HT1080 (cell line): ENCODE data around the gene HMGCS1. TPM values are rescaled to one million over a fixed set of nuclear protein-coding genes. Genes with fewer than 3 reads are reported as not detected.
"Not testable (repeated sequence)": the region's sequence is repeated elsewhere in the genome, so short reads cannot be mapped to it uniquely, and the experiment has no call there.

Experiments used
- DNase-seq: peaks from one replicate; pipeline ENCODE4 v3.0.0-alpha.2; 2015; ENCODE audit warnings: low read depth
- total RNA-seq: library from RNA; depleted of rRNA; stranded (reverse); fragments of >200 nt; shearing (Covaris generic); gene quantifications from 2 replicates; pipeline ENCODE4 v1.2.3, GENCODE V29; 2014

Gene HMGCS1
- total RNA-seq, 1 experiment from 2014 or later, result 114 TPM

DNA sequence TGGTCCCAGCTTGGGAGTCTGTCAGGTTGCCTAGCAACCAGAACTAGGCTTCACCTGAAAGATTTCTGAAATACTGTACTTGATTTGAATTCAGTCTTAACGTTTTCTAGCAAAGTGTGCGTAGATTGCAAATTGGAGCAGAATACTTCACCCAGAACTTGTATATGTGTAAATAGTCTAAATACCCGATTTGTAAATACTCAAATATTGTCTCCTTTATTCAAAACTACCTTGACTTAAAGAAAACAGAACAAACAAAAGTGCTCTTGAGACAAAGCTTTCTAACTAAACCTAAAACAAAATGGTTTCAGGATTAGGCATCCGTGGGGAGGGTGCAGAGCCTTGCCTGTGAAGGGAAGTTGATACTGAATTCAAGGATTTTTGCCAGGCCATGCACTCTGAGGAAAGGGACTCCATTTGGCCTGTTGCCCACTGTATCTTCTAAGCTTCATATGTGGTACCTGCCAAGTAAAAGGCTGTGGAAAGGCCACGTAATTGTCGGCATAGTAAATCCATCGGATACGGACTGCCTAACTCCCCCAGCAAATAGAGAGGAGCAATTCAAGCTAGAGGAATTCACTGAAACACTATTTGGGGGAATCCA is 744 bp upstream of the HMGCS1 start:
- DNase-seq, result no peak

GRCh38 chr5:43312699-43313034 is 545 bp downstream of the HMGCS1 start:
- DNase-seq, result peak; percentile 41

DNA sequence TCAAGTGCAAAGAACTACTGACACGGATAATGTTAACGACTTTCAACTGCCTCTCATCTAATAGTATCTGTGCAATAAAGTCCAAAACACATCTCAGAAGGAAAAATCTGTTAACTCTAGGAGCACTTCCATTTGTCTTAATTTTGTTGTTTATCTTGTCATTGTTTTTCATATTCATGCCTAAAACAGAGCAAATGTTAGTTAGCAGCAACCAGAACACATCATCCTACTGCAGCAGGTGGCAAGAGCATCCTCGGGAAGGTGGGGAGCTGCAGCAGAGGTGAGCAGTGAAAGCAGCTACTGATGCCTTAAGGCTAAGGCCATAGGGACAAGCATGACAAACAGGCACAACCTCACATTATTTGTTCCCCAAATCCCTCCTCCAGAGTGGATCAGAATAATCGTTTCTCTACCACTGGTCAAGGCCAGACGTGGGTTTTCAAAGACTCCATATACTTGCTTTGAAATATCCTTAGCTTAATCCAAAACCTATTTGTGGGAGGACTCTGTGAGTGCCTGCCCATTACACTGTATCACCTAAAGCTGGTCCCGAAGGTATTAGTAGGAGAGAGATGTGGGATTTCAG is 1.0 kb downstream of the HMGCS1 start:
- DNase-seq, result no peak

DNA sequence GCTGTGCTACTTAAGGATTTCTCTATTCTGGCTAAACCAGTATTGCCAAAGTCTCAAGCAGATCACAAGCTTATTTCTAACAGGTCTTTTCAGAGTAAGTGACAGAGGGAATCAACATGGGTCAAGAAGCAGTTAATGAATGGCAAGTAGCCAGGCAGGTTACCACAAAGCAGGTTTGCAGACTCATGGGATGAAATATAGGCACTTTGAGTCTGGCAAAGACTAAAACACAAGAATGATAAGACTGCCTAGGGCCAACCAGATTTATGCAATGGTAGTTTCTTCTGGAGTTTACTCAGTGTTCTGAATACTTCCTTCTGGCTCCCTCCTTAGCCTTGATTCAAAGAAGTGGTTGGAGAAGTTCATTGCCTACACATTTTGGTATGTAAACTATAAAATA is 3.6 kb downstream of the HMGCS1 start:
- no peak for DNase-seq

DNA sequence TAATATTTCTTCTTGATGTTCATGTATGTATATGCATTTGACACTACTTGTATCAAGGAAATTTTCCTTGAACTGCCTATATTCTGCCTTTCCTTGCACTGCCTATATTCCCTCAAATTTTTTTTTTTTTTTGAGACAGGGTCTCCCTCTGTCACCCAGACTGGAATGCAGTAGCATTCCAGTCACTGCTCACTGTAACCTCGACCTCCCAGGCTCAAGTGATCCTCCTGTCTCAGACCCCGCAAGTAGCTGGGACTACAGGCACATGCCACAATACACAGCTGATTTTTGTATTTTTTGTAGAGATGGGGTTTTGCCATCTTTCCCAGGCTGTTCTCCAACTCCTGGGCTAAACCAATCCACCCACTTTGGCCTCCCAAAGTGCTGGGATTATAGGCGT is 4.1 kb downstream of the HMGCS1 start:
- DNase-seq, result no peak

GRCh38 chr5:43306954-43307353 is 6.3 kb downstream of the HMGCS1 start:
- DNase-seq, result not testable (repeated sequence)

DNA sequence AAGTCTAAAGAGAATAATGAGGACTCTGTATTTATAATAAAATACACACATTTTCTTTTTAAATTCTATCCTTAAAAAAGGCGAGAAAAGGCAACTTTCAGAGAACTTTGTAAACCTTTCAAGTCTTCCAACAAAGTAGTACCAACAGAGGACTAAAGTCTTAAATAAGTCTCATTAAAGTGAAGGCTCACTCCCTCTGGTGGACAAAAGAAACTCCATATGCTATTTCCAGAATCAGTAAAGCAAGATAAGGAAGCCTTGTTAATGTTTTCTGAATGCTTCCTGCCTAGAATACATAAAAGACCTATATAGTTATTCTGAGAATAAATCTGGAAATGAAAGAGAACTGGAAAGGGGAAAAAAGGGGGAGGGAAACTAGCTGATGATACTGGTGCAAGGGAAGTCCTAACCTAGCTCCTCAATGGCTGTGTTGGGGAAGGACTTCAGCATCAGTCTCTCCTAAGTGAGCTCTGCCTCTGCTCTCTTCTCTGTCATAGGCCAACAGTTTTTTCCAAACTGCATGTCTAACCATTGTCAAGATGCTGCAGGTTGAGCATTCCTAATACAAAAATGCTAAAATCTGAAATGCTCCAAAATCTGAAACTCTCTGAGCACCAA is 7.2 kb downstream of the HMGCS1 start:
- DNase-seq, result peak; percentile 34

DNA sequence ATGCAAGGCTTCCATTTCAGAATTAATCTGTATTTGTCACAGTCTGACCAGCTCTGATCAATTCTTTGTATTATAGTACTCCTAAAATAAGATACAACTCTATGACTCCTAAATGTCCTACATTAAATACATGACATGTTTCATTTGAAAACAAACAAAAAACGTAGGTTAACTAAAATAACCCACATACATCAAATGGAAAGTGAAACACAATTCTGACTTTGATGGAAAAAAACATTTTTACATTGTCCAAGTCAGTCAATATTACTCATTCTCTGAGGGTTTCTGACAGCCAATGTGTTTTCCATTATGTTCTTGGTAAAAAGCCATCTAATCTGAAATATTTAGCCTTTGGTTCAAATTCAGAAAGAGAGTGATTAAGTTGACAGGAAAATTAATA is 8.7 kb downstream of the HMGCS1 start:
- DNase-seq, result no peak

DNA sequence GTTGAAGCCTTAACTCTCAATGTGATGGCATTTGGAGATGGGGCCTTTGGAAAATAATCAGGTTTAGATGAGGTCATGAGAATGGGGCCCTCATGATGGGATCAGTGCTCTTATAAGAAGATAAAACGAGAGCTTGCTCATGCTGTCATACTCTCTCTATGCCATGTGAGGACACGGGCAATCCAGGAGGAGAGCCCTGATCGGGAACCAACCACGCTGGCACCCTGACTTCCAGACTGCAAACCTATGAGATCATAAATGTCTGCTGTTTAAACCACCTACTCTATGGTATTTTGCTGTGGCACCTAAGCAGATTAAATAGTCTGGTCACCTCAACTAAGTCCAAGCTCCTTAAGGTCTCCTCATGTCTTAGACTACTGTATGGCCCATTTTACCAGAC is 10.0 kb downstream of the HMGCS1 start:
- DNase-seq, result no peak

GRCh38 chr5:43302481-43302880 is 10.7 kb downstream of the HMGCS1 start:
- no peak for DNase-seq

DNA sequence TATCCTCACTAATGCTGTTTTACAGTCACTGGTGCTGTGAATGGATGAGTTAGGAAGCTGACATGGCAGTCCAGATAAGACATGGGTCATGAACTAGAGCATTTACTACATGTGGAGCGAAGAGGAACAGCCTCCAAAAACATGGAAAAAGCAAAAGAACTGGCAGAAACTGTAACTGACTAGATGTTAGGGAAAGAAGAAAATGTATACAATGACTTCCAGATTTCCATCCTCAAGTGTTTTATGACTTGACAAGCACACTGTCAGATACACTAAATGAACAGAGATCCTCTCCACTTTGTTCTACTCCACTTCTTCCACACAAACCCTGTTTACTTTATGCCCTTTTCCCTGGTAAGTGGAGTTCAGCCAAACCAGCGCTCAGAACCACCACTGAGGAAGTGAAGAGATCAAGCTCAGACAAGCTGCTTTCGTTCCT is 11.5 kb downstream of the HMGCS1 start:
- DNase-seq, result no peak

DNA sequence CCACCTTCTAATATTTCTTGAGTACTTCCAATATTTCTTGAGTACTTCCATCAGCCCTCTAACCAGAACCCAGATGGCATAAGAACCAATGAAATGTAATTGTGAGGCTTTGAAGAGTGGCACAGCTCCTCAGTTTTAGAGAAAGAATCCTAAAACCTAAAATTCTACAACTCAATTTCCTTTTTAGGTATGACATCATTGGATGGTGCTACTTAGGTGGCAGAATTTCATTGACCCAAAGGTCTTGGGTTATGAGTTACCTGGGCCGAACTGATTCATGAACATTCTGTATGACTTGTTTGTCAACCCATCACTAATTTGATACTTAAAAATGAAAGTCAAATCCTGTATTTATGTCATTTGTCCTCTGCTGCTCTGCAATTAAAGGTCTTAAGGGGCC is 13.1 kb downstream of the HMGCS1 start:
- DNase-seq, result no peak

DNA sequence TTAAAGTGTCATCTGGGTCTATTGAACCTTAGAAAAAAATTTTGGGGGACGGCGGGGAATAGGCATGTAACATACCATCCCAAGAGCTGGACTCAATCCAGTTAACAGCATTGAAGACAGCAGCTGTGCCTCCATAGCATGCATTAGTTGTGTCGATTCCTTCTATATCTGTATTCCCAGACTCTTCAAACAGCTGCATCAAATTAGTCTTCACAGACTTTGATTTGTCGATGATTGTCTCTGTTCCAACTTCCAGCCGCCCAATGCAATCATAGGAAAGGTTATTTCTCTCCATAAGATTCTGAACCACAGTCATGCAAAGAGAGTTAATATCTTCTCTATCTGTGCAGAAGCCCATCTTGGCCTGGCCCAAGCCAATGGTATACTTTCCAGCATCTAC is 14.8 kb downstream of the HMGCS1 start:
- no peak for DNase-seq

DNA sequence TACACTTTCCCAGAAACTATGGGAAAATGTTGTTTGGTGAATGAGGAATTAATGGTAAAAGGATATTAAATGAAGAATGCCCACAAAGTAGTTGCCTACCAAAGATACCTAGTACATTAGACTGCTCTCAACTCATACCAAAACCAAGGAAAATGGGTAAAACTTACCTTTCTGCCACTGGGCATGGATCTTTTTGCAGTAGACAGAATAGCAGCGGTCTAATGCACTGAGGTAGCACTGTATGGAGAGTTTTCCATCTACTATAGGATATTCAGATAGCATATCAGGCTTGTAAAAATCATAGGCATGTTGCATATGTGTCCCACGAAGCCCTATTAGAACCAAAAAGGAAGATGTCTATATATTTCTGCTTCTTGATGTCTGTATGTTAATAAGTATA is 16.4 kb downstream of the HMGCS1 start:
- no peak for DNase-seq

DNA sequence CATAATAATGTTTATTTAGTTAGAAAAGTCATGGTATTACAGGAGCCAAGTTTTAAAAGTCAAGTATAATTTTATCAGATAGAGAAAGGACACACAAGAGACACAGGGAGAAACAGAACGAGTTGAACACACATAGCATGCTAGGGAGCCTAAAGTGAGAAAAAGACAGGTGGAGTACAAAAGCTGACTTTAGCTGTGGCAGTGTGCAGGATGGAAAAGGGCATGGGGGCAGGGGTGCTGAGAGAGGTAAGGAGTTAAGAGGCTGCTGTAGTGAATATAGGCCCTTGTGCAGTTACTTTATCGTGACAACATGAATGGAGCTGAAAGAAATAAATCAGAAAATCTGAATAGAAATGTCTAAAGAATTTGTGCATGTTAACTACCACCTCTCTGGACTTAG is 18.0 kb downstream of the HMGCS1 start:
- no peak for DNase-seq

- DNase-seq, result no peak
These were observed 19.0 kb downstream of the HMGCS1 start for GRCh38 chr5:43294226-43294625.

- DNase-seq, result no peak
These were observed 22.5 kb downstream of the HMGCS1 start for GRCh38 chr5:43290726-43291125.

DNA sequence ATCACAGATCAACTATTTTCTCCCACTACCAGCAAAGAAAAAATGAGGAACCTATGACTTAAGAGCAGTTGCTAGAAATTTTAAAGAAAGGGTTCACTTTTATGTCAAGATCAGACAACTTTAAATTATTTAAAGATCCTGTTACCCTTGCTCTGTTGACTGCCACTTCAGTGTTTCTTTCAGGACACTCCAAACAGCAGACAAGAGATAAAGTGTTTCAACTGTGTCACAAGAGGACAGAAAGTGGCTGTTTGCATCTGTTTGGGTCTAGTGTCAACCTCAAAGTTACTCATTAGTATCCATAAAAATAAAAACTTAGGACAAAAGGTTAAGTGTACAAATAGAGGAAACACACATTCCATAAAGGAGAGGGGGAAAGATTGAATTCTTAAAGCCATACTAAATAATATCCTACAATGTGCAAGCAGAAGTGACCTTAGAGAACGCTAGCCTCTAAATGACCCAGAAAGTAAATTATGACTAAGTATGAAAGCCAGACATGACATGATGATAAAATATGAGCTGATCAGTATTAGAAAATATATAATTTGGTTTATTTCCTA is 24.9 kb downstream of the HMGCS1 start:
- DNase-seq, result no peak

- DNase-seq, result no peak
These were observed 25.7 kb downstream of the HMGCS1 start for GRCh38 chr5:43287493-43287892.

DNA sequence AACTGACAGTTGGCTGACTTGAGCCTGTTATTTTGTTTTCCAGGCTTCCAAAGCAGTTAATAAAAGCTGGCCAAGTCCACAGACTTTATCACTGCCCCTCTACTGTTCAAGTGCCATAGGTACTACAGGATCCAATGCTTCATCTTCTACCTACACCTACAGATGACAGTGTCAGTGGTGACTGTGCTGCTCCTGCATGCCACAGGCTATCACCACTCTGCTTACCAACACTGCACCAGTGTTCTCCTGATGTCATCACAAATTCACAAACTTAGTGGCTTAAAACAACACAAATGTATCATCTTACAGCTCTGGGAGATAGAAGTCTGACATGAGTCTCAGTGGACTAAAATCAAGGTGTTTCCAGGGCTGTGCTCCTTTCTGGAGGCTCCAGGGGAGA is 26.6 kb downstream of the HMGCS1 start:
- no peak for DNase-seq

DNA sequence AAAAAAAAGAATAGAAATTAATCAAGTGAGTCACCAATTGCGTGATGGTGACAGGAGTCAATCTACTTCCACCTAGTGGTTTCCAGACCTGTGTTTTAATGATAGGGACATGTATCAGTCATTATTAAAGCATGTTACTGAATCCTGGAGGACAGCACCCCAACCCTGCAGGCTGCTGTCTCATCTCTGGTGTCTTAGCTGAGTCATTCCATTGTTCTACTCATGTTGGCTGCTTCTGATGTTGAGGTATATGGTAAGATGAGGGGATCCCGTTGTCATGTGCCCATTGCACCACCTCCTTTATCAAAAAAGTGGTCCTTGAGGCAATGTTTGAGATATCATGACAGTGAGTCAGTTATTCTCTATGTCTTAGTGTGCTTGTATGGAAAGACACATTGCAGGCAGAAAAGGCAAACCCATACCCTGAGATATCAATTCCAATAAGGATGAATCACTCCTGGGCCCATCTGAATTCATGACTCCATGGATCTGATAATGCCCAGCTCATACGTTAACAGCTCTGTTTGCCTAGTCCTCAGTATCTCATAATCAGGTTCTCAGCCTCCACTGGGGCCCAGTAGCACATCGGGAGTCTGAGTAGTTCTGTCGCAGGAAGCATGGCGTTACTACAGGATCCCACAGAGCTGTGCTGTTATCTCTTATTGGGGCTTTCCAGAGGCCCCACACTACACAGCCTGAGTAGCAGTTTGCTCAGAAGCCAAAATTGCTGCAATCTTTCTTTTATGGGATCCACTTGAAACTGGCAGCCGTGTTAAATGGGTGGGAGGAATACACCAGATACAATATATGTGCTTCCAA is 31.2 kb downstream of the HMGCS1 start:
- peak; percentile 84 for DNase-seq
